IgD-negative memory B cell (primary cell): ENCODE measurements around the gene HARBI1. TPM values are rescaled to one million over a fixed set of nuclear protein-coding genes. Genes with fewer than 3 reads are reported as not detected.
A peak's percentile ranks its signal among the peaks of the same experiment; 100 is the strongest.
"Not testable (repeated sequence)": the region's sequence is repeated elsewhere in the genome, so short reads cannot be mapped to it uniquely, and the experiment has no call there.

ENCODE experiments used
- H3K27ac Mint-ChIP-seq, 3 donors: one replicate each; pipeline ENCODE4 v1.8.0; 2020 to 2022; ENCODE audit warnings: mild to moderate bottlenecking in 3 of 3, mixed read lengths in 3 of 3, moderate library complexity in 1 of 3
- H3K27me3 Mint-ChIP-seq: one replicate; pipeline ENCODE4 v1.8.0; 2021; ENCODE audit warnings: mixed read lengths
- H3K36me3 Mint-ChIP-seq: one replicate; pipeline ENCODE4 v1.8.0; 2020; ENCODE audit warnings: mild to moderate bottlenecking, mixed read lengths
- H3K4me1 Mint-ChIP-seq, 3 donors: one replicate each; pipeline ENCODE4 v1.8.0; 2020 to 2022; ENCODE audit warnings: mixed read lengths in 3 of 3, mild to moderate bottlenecking in 1 of 3
- H3K4me3 Mint-ChIP-seq, 4 donors: one replicate each; pipeline ENCODE4 v1.8.0; 2020 to 2022; ENCODE audit warnings: mild to moderate bottlenecking in 4 of 4, mixed read lengths in 4 of 4, moderate library complexity in 3 of 4
- H3K9me3 Mint-ChIP-seq, 3 donors: one replicate each; pipeline ENCODE4 v1.8.0; 2020 to 2021; ENCODE audit warnings: mixed read lengths in 3 of 3, mild to moderate bottlenecking in 1 of 3
- polyA plus RNA-seq: library from polyadenylated mRNA; unstranded; fragments of 300-500 nt; fragmentation: Illumina TruSeq; gene quantifications from one replicate; pipeline ENCODE4 v1.2.3, GENCODE V29; 2021

The HARBI1 gene
- polyA plus RNA-seq, 1 donor from 2014 or later = 6.9 TPM

DNA sequence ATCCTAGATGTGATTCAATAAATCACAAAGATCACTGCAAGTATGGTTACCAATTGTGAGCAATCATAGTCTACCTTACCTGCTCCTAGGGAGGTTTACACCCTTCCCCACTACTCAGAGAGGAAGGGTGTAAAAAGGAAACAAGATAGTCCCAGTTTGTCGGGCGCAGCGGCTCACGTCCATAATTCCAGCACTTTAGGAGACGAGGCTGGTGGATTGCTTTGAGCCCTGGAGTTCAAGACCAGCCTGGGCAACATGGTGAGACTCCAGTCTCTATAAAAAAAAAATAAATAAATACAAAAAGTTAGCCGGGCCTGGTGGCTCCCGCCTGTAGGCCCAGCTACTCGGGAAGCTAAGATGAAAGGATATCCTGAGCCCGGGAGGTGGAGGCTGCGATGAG lies 22.2 kb downstream of the HARBI1 start:
- Mint-ChIP-seq H3K9me3 (no peaks in the 10 kb centered on the region), H3K4me3 (peak overlapping the region in 1 of 4 donors; percentile 98), H3K27me3 (peaks cover 2% of the 10 kb centered on the region), H3K27ac (no peak overlapping the region), H3K4me1 (peaks cover 15 to 28% (median 23%) of the 10 kb centered on the region in 3 donors), H3K36me3 (no peaks in the 10 kb centered on the region)

DNA sequence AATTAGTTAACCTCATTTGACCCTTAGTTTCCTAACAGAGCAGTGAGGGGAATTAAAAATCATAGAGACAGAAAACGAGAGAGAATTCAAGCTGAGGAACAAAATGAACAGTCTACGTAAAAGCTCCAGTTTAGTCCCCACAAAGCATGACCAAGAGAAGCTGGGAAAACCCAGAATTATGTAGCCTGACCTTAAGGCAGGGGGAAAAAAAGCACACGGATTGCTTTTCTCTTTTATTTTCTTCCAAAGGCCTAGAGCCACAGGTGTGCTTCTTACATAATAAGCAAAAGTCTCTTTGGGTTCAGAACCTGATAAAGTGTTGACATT lies 22.7 kb downstream of the HARBI1 start:
- peak overlapping the region; percentile 98 to 100 (median 98) for H3K4me3 Mint-ChIP-seq
- H3K27ac Mint-ChIP-seq = peak overlapping the region; percentile 82 to 99 (median 91)
- H3K9me3 Mint-ChIP-seq = no peaks in the 10 kb centered on the region
- H3K4me1 Mint-ChIP-seq = peaks cover 15 to 29% (median 23%) of the 10 kb centered on the region in 3 donors
- H3K27me3 Mint-ChIP-seq = peaks cover 2% of the 10 kb centered on the region
- no peaks in the 10 kb centered on the region for H3K36me3 Mint-ChIP-seq

DNA sequence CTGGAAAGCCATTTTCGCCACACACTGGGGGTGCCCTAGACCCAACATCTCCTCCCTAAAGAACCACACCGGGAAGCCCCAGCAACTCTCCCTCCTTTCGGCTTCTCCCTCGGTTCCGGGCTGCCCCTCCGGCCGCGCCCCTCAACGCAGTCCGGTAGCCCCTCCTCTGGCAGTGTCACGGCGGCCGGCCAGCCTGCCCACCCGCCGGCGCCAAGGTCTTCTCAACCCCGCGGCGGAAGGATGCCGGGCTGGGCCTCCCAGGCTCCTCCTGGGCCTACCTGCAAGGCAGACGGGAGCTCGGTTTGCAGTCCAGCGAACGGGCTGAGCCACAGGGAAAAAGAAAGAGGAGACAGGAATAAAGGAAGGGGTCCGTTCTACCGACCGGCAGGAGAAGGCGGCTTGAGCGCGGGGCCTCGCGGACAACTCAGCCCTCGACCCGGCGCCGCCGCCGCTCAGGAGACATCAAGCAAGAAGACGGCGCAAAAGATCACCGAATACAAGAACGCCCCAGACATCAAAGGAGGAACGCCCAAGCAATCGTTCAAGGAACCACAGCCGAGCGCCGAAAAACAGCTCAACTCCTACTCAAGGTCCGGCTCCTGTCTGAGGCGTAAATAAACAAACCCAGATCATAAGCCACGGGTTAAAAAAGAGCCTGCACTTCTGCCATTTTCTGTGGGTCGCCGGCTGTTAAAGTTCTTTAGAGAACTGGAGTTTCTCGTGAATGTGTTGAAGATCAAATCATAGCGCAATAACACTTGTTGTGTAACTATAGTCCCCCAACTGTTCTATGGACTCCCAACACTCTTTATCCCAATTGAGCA lies 23.3 kb downstream of the HARBI1 start, which contains the start of gene AMBRA1:
TSS of gene AMBRA1 (minus strand) at position 474 of the 824 bp plus-strand sequence. CDS start 45,643 bp downstream, outside the sequence.
- Mint-ChIP-seq H3K27me3 (peaks cover 2% of the 10 kb centered on the region), H3K36me3 (no peaks in the 10 kb centered on the region), H3K9me3 (no peaks in the 10 kb centered on the region), H3K4me3 (peak within 1 kb of the TSS; percentile 98 to 100 (median 98)), H3K4me1 (peaks cover 20 to 34% (median 23%) of the 10 kb centered on the region in 3 donors), H3K27ac (peak within 1 kb of the TSS; percentile 82 to 99 (median 91))

DNA sequence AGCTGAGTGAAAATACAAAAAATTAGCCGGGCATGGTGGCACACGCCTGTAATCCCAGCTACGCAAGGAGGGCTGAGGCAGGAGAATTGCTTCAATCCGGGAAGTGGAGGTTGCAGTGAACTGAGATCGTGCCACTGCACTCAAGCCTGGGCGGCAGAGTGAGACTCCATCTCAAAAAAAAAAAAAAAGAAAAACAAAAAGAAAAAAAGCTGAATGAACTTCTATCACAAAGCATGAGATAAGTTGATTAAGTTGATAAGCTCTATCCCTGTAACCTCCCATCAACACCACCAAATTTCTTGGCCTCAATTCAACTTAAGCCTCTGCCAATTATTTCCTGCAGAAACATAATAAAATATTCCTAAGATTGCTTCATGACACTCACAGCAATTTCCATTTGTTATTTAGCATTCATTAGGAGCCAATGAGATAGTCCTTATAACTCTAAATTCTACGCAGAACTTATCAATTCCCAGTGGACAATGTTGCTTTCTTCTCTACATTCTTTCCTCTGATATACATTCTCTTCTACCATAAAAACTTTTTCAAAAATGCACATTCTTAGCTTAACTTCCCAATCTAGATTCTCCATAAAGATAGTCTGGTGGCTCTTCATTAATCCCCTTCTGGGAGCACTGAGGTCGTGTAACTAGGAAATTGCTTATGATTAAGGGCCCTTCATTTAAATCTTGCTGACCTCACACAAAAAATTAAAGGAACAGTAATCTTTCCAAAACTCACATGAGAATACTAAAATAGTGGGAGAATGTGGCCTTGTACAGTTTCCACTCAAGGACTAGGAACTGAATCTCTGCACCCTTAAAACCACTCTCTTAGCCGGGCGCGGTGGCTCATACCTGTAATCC lies 26.1 kb downstream of the HARBI1 start:
- peak overlapping the region in 3 of 4 donors; percentile 6 to 80 (median 37) for H3K4me3 Mint-ChIP-seq
- no peak overlapping the region for H3K27ac Mint-ChIP-seq
- no peaks in the 10 kb centered on the region for H3K9me3 Mint-ChIP-seq
- H3K27me3 Mint-ChIP-seq = peaks cover 2% of the 10 kb centered on the region
- peaks cover 26 to 39% (median 27%) of the 10 kb centered on the region in 3 donors for H3K4me1 Mint-ChIP-seq
- no peaks in the 10 kb centered on the region for H3K36me3 Mint-ChIP-seq

DNA sequence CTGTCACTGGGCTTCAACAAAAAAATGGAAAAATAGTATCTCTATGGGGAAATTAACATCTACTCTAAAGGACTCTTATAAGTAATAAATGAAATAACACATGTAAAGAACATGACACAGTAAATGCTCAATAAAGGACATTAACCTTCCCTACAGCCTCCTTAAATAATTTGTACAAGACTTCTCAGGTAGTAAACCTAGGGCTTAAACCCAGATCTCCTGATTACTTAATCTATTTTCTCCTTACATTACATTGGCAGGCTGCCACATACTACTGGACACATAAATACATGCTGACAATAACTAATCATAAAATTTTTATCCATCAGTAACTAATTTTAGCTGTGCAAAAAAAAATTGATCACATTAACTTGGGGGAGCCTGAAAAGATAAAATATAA lies 28.1 kb downstream of the HARBI1 start:
- Mint-ChIP-seq H3K4me1 (peaks cover 21 to 32% (median 23%) of the 10 kb centered on the region in 3 donors), H3K36me3 (no peaks in the 10 kb centered on the region), H3K4me3 (peak overlapping the region in 1 of 4 donors; percentile 58), H3K9me3 (no peaks in the 10 kb centered on the region), H3K27ac (no peak overlapping the region), H3K27me3 (peaks cover 2% of the 10 kb centered on the region)

DNA sequence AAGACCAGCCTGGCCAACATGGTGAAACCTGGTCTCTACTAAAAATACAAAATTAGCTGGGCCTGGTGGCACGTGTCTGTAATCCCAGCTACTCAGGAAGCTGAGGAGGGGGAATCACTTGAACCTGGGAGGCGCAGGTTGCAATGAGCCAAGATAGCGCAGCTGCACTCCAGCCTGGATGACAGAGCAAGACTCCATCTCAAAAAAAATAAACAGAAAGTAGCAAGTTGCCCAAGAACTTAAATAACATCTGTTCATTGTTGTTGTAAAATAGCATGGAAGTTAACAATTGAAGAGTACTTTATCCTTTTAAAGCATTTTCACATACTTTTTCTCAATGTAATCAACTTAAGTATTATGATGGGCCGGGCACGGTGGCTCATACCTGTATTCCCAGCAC lies 28.9 kb downstream of the HARBI1 start:
- Mint-ChIP-seq H3K4me1 (peaks cover 17 to 29% (median 19%) of the 10 kb centered on the region in 3 donors), H3K4me3 (peak overlapping the region in 1 of 4 donors; percentile 46), H3K9me3 (no peaks in the 10 kb centered on the region), H3K27me3 (peaks cover 2% of the 10 kb centered on the region), H3K27ac (no peak overlapping the region), H3K36me3 (no peaks in the 10 kb centered on the region)

DNA sequence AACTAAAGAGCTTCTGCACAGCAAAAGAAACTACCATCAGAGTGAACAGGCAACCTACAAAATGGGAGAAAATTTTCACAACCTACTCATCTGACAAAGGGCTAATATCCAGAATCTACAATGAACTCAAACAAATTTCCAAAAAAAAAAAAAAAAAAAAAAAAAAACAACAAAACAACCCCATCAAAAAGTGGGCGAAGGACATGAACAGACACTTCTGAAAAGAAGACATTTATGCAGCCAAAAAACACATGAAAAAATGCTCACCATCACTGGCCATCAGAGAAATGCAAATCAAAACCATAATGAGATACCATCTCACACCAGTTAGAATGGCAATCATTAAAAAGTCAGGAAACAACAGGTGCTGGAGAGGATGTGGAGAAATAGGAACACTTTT lies 33.5 kb downstream of the HARBI1 start:
- H3K27ac Mint-ChIP-seq, H3K4me3 Mint-ChIP-seq, H3K27me3 Mint-ChIP-seq, H3K36me3 Mint-ChIP-seq, H3K9me3 Mint-ChIP-seq: not testable (repeated sequence)
- peaks cover 9 to 26% (median 17%) of the 10 kb centered on the region in 3 donors for H3K4me1 Mint-ChIP-seq

DNA sequence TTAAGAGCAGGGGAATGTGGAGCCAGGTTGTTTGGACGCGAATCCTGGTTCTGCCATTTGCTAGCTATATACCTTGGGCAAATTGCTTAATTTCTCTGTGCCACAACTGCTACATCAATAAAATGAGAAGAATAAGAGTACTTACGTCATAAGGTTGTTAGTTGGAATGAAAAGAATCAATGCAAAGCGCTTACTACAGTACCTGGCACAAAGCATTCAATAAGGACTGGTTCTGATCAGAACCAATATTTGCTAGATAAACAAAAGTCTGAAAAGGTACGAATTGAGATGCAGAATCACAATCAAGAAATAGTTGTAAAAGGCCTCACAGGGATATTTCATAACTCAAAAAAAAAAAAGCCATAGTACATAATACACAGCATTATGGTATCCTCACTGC lies 34.4 kb downstream of the HARBI1 start:
- Mint-ChIP-seq H3K4me3 (no peak overlapping the region), H3K27me3 (no peaks in the 10 kb centered on the region), H3K27ac (no peak overlapping the region), H3K4me1 (peaks cover 9 to 23% (median 15%) of the 10 kb centered on the region in 3 donors), H3K36me3 (peaks cover 3% of the 10 kb centered on the region), H3K9me3 (peaks cover 0 to 2% (median 0%) of the 10 kb centered on the region in 3 donors)

DNA sequence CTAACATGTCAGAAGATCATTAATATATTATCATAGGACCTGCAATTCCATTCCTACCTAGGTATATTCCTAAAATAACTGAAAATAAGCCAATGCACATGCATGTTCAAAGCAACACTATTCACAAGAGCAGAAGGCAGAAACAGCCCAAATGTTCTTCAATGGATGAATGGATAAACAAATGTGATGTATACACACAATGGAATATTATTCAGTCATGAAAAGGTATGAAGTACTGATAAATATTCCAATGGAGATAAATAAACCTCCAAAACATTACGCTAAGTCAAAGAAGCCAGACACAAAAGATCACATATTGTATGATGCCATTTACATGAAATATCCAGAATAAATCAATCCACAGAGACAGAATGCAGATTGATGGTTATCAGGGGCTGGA lies 40.0 kb downstream of the HARBI1 start:
- H3K9me3 Mint-ChIP-seq = peaks cover 0 to 6% (median 0%) of the 10 kb centered on the region in 3 donors
- H3K27ac Mint-ChIP-seq = no peak overlapping the region
- H3K4me1 Mint-ChIP-seq = peaks cover 19 to 29% (median 26%) of the 10 kb centered on the region in 3 donors
- H3K27me3 Mint-ChIP-seq = no peaks in the 10 kb centered on the region
- H3K36me3 Mint-ChIP-seq = no peaks in the 10 kb centered on the region
- no peak overlapping the region for H3K4me3 Mint-ChIP-seq

DNA sequence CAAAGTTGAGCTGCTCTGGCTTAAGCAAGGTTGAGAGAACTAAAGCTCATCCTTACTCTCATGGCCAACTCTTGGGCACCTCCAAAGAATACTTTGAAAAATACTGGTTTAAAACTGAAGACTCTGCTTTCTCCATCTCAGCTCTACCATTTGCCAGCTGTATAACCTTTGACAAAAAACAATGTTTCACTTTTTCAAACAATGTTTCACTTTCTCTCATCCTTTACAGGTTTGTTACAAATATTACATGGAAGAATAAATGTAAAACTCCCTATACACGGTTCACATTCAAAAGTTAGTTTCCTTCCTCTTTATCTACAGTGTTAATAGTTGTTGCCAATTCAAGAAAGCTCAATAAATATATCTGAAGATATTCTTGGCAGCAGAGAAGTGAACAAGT lies 42.4 kb downstream of the HARBI1 start:
- Mint-ChIP-seq H3K4me3 (peak overlapping the region in 1 of 4 donors; percentile 42), H3K27ac (peak overlapping the region in 1 of 3 donors; percentile 26), H3K4me1 (peaks cover 19 to 28% (median 23%) of the 10 kb centered on the region in 3 donors)

DNA sequence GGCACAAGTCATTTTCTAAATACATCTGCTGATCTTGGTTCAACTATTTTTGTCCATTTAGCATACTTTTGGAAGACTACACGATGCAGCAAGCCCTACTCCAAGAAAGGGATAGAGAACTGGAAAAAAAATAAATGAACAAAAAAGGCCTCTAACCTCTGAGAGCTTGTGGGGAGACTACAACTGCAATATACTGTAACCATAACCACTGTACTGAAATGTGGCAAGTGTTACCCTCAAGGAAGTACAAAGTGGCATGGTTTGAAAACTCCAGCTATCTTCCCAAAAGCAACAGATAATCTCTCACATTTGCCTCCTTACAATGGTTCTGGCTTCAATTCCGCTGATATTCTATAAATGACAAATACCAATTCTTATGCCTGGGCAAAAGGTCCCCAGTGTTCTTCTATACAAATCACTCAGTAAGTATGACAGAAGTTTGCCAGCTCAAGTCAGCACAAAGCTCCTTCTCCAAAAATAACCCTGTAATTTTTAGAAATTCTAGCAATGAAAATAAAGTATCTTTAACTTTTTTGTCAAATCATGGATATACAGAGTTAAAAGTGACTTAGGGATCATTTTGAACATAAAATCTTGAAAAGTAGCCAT lies 46.1 kb downstream of the HARBI1 start:
- H3K27ac Mint-ChIP-seq = no peak overlapping the region
- H3K9me3 Mint-ChIP-seq = peaks cover 0 to 3% (median 0%) of the 10 kb centered on the region in 3 donors
- no peak overlapping the region for H3K4me3 Mint-ChIP-seq

More for the DNA sequence above, 42.4 kb downstream of the HARBI1 start:
- no peaks in the 10 kb centered on the region for H3K27me3 Mint-ChIP-seq
- no peaks in the 10 kb centered on the region for H3K36me3 Mint-ChIP-seq
- peaks cover 0 to 6% (median 0%) of the 10 kb centered on the region in 3 donors for H3K9me3 Mint-ChIP-seq

DNA sequence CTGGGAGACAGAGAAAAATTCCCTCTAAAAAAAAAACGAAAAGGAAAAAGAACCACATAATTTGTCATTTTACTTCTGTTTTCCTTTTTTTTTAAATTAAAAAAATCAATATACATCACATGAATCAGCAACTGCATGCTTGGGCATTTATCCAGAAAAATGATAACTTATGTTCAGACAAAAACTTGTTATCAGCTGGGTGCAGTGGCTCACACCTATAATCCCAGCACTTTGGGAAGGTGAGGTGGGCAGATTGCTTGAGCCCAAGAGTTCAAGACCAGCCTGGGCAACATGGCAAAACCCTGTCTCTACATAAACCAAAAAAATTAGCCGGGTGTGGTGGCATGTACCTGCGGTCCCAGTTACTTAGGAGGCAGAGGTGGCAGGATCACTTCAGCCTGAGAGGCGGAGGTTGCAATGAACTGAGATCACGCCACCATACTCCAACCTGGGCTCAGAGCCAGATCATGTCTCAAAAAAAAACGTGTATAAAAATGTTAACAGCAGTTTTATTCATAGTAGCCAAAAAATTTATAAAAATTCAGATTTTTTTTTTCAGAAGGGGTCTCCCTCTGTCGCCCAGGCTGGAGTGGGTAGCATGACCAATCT lies 51.7 kb downstream of the HARBI1 start:
- Mint-ChIP-seq H3K27ac (no peak overlapping the region), H3K9me3 (no peaks in the 10 kb centered on the region), H3K27me3 (no peaks in the 10 kb centered on the region), H3K36me3 (no peaks in the 10 kb centered on the region), H3K4me1 (peaks cover 16 to 34% (median 25%) of the 10 kb centered on the region in 3 donors), H3K4me3 (no peak overlapping the region)

More for the DNA sequence above, 46.1 kb downstream of the HARBI1 start:
- Mint-ChIP-seq H3K27me3 (no peaks in the 10 kb centered on the region), H3K4me1 (peaks cover 16 to 22% (median 22%) of the 10 kb centered on the region in 3 donors), H3K36me3 (no peaks in the 10 kb centered on the region)

DNA sequence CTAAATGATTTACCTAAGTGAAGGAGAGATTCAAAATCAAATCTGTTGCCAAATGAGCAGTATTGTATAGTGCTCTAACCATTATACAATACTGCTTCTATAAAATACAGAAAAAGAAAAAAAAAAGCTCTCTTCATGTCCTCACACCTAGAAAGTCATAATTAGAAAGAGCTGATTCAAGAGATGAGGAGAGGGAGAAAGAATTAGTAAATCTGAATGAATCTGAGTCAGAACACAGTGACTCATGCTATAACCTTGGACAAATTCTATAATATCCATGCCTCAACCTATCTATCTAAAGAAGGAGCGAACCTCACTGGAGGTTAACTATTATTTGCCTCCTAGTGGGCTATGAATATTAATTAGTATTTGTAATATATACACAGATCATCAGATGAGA lies 52.6 kb downstream of the HARBI1 start:
- Mint-ChIP-seq H3K27ac (no peak overlapping the region), H3K4me1 (peaks cover 22 to 41% (median 30%) of the 10 kb centered on the region in 3 donors), H3K9me3 (no peaks in the 10 kb centered on the region), H3K27me3 (no peaks in the 10 kb centered on the region), H3K4me3 (no peak overlapping the region), H3K36me3 (peaks cover under 1% of the 10 kb centered on the region)

DNA sequence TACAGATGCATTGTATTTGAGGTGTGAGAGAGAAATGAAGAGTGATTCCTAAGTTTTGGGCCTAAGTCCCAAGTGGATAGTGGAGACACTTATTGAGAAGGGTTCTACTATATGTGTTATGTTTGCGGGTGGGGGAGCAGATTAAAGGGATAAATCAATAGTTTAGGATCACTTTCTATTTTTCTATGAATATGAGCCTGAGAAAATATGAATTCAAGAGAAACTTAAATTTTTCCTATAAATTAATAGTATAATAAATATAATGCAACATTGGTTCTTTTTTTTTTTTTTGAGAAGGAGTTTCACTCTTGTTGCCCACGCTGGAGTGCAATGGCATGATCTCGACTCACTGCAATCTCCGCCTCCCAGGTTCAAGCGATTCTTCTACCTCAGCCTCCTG lies 54.5 kb downstream of the HARBI1 start:
- Mint-ChIP-seq H3K4me3 (no peak overlapping the region), H3K36me3 (peaks cover 4% of the 10 kb centered on the region), H3K27me3 (no peaks in the 10 kb centered on the region), H3K9me3 (no peaks in the 10 kb centered on the region), H3K4me1 (peaks cover 27 to 36% (median 34%) of the 10 kb centered on the region in 3 donors), H3K27ac (peak overlapping the region in 1 of 3 donors; percentile 16)
